Body of pancreas (tissue), 4 donors: ENCODE measurements around the gene ATOSA.

Source experiments
- CTCF ChIP-seq, 7 experiments: fragments of 450-650 bp in 4 of 7; fragments of 200-600 bp in 3 of 7; sonication (generic) in 3 of 7; IDR thresholded peaks; one replicate each; pipeline ENCODE4 v1.5.1; 2016 to 2019; ENCODE audit warnings: antibody characterized with exemption in 7 of 7
- POLR2A ChIP-seq, 3 donors: fragments of 450-650 bp; IDR thresholded peaks; one replicate each; pipeline ENCODE4 v1.6.1; 2016; ENCODE audit warnings: antibody characterized with exemption in 3 of 3, mild to moderate bottlenecking in 2 of 3

DNA sequence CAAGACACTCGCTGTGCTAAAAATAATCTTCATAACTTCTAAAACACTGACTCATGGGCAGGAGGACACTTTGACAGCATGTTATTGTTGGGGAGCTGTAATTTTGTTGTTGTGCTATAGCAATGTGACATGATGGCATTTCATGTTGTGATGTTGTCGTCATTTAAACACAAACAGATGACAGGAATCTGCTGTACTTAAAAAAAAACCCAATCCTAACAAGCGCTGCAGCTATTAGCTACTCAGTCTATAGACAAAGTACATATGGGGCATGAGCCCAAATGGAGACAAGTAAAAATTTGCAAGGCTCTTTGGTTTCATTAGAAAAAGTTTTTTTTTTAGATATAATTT is 828 bp upstream of the ATOSA start:
- TF ChIP-seq CTCF (IDR thresholded peaks at IDR 0.05) = no peak
- no peak for TF ChIP-seq POLR2A (IDR thresholded peaks at IDR 0.05)
